Measurements from ENCODE around the gene TMEM117.

DNA sequence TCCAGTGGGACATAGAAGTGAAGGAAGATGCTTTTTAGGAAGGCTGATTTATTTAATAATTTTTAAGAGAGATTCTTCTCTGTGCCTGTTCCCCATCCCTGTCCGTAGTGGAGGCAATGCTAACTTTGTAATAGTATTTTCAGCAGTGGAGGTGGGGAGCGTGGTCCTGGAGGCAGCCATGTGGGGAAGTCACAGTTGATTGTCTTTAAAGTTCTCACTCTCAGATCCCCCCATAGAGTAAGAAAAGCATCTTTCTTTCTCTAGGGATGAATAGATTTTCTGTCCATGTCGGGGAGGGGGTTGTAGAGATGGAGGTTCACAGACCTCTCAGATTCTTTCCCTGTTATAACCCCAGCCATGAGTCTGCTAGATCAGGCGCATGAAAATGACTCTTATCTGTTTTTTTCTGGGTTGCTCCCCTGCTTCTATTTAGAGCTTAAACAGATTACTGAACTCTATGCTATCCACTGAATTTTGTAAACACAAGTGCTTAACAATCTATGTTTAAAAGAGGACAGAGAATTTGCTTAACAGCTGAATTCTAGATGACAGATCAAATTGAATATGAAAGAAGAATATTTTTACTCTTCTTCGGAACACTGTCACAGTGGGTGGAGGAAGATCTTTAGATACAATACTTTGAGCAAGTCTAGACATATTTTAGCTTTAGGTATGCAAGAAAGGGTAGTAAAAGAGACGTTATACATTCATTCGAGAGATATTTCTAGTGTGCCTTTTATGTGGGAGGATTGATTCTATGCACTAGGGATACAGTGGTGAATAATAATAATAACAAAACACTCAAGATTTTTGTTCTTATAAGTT, 25.3 kb downstream of the TMEM117 start:
- TF ChIP-seq, protein P1, sequence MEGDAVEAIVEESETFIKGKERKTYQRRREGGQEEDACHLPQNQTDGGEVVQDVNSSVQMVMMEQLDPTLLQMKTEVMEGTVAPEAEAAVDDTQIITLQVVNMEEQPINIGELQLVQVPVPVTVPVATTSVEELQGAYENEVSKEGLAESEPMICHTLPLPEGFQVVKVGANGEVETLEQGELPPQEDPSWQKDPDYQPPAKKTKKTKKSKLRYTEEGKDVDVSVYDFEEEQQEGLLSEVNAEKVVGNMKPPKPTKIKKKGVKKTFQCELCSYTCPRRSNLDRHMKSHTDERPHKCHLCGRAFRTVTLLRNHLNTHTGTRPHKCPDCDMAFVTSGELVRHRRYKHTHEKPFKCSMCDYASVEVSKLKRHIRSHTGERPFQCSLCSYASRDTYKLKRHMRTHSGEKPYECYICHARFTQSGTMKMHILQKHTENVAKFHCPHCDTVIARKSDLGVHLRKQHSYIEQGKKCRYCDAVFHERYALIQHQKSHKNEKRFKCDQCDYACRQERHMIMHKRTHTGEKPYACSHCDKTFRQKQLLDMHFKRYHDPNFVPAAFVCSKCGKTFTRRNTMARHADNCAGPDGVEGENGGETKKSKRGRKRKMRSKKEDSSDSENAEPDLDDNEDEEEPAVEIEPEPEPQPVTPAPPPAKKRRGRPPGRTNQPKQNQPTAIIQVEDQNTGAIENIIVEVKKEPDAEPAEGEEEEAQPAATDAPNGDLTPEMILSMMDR (IDR thresholded peaks at IDR 0.05; ENCODE audit: low read depth, low read length, poor library complexity, severe bottlenecking): no peak
- TF ChIP-seq EZH2phosphoT487 (IDR thresholded peaks at IDR 0.05; ENCODE audit: borderline replicate concordance, low read length): no peak
